ENCODE results near the gene PCAT6.
"Not testable (repeated sequence)": the region's sequence is repeated elsewhere in the genome, so short reads cannot be mapped to it uniquely, and the experiment has no call there.

The PCAT6 gene

DNA sequence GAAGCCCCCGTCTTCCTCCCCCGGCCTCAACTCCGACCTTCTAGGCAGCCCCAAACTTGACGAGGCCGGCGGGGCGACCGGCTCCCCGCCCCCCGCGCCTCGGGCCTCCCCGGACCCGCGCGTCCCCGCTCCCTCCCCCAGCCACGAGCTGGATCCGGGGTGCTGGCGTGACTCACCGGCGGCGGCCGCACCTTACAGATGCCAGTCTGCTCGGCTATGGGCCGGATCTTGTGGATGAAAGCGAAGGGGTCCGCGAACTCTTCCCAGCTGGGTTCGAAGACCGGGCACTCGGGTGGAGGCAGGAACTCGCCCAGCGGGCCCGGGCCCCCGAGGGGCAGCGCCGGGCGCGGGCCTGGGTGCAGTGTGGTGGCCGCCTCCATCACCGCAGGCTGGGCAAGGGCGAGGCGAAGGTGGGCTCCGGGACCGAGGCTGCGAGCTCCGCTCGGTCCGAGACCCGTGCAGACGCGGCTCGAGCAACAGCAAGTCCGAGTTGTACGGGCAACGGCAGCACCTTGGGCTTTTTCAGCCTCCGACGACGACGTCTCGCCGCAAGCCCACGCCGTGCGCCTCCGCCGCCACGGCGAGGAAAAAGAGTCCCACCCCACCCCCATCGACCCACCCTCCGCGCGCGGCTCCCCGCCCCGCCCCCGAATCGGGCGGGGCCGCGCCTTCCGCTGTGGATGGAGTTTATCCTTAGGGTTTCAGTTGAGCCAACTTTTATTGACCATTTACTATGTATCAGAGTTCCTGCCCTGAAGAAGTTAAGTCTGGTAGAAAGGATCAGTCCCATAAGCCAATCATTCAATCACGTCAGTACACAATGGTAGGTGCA lies 2.6 kb upstream of the PCAT6 start, which contains the start of gene KDM5B:
Gene KDM5B (minus strand): TSS at position 496 of the 832 bp plus-strand sequence. CDS start 116 bp downstream, at position 380.
- no peak for DNase-seq

DNA sequence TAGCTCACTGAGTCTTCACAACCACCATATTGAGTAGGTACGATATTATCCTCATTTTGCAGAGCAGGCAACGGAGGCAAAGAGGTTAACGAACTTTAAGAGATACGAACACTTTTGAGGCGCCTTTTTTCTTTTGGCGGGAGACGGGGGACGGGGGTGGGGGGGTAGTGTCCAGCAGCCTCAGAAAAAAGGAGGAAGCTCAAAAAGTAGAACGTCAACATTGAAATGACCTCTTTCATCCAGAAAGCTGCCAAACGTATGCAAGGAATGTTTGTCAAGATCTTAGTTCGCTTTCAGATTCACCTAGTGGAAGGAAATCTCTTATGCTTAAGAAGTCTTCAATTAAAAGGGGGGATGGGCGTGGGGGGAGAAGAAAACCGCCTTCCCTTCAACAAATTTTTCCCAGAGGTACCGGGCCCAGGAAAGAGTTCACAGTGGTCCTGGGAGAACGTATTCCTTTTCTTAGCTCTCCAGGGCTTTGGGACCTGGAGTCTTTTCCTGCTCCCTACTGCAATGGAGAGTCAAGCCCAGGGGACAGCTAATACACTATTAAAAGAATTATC lies 1.1 kb upstream of the PCAT6 start:
- DNase-seq = no peak

DNA sequence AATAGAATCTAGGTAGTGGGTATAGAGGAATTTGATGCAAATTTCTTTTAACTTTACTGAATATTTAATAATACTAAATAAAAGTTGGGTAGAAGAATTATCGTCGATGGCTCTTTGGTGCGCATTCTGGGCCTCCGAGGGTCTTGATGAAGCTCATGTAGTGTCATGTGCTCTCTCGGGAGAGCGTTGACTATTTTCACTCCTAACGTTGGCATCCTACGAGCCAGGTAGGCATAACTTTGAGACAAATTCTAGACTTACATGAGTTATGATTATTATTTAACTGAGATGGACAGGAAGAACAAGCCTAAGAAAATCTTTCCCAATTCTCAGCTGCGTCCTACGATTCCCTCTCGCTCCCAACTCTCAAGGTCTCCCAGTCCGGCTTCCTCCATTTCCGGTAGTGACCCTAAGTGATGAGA lies 550 bp upstream of the PCAT6 start:
- no peak for DNase-seq

DNA sequence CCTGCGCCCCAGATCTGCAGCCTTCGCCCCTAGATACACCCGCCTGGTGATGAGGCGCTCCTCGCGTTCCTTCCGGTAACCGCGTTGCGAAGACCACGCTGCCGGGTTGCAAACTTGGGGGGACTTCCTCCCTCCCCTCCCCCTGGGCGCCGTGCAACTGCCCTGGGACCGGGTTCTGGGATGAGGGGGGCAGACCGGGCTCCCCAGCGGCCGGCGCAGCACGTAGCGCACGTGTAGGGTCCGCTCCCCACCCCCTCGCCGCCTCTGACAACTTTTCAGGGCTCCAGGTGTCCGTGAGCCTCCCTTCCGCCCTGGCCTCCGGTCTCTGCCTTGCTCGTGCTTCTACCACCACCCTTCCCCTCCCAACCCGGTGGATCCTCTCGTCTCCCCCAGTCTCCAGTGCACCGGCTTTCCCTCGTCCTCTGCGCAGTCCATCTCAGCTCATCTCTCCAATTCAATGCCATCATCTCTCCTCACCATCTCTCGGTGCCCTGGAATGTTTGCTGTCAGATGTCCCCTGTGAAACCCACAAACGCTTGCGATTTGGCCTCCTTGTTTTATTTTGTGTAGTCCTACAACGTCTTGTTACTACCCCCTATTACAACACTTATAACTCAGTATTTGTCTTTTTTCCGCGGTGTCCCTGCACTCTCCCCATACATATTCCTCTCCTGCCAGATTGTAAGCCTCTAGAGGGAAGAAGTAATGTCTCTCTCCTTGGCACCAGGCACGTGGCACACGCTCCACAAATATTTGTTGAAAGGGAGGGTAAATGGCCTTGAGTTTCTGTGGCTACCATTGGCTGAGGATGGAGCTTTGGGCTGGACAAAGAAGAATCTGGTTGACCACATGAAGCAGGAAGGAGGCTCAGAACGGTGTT lies 782 bp downstream of the PCAT6 start:
- no peak for DNase-seq

DNA sequence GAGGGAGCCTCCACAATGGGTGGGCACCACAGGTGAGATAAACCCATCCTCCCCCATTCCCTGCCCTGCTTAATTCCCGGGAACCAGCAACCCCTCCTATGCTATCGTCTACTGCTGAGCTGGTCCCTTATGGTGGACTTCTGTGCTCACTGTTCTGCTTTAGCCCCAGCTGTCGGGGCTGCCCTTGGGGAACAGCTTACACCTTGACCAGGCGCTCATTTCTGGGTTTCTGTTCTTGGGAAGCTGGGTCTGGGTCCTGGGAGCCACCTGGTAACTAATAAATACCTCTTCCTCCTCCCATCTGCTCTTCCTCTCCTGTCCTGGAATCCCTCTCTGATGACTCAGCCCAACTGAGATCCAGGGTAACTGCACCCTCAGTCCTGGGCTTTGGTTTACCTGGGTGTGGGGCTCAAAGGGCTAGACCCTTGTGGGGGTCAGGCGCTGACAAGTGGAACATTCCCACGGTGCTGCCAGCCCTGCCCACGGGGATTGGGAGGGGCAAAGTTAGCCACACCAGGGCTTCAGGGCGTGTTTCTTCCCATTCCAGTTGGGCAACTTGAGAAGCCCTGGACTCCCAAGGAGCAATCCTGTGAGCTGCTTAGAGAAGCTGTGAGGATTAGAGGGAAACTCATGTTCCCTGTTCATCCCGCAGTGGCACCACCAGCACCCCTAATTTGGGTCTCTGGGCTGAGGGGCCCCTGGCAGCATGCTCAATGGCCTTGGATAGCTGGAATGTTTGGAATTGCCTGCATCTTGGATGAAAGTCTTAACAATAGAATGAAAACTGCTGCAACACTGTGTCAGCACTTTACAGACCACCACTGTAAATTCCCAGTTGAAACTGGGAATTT lies 1.6 kb downstream of the PCAT6 start:
- DNase-seq = no peak

DNA sequence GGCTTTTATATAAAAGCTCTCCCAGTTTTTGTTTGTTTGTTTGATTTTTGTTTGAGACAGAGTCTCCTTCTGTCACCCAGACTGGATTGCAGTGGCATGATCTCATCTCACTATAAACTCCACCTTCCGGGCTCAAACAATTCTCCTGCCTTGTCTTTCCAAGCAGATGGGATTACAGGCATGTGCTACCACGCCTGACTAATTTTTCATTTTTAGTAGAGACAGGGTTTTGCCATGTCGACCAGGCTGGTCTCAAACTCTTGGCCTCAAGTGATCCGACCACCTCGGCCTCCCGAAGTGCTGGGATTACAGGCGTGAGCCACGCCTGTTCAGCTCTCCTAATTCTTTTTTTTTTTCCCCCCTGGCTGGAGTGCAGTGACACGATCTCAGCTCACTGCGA lies 4.4 kb downstream of the PCAT6 start:
- DNase-seq = no peak

DNA sequence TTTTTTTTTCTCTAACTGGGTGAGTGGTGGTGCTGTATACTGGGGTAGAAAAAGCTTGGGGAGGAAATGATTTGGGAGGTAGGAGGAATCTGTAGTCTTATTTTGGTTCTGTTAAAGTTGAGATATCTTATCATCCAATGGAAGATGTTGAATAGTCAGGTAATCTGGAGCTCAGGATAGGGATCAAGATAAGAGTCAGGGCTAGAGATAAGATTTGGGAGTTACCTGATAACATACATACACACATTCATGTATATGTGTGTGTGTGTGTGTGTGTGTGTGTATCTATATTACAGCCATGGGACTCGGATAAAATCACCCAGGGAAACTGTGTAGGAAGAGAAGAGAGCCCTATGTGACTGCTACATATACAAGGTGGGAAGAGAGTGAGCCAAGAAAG lies 8.1 kb downstream of the PCAT6 start:
- DNase-seq = no peak

DNA sequence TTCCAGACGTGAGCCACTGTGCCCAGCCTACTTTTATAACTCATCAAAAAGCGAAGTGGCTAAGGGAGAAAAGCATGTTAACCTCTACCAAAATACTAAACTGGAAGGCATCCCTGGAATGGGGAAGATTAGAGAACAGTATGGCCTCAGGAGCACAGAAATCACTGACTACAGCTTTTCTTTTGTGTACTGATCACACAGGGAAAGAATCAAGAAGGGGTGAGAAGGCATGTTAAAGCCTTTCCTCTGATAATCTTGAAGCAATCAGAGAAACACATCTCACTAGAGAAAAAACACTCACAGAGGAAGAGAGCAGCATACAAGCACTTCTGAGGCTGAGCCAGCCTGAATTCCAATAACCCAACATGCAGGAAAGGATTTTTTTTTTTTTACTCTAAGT lies 10.7 kb downstream of the PCAT6 start:
- DNase-seq = no peak

DNA sequence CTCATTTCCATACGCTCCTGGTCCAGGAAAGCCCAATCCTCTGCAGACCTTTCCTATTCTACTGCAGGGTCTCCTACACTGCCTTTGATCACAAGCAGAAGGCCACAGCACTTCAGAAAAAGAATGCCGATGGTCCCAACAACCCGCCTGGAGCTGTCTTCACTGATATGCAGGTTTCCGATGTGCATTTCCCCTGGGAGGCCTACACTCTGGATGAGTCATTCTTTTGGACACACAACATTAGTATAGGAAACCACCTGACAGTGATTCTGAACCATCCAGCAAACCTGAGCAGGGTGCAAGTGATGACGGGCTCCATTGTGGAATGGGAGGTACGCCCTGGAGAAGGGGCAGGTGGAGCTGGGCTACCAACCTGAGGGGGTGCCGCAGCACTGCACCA lies 15.0 kb downstream of the PCAT6 start:
- DNase-seq = no peak

DNA sequence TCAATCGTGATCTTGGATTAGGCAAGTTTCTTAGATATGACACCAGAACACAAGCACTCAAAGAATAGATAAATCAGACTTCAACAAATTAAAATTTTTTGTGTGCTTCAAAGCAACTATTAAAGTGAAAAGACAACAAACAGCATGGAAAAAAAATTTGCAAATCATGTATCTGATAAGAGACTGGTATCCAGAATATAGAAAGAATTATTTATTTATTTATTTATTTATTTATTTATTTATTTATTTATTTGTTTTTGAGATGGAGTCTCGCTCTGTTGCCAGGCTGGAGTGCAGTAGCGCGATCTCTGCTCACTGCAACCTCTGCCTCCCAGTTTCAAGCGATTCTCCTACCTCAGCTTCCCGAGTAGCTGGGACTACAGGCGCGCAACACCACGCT lies 18.5 kb downstream of the PCAT6 start:
- DNase-seq = not testable (repeated sequence)

DNA sequence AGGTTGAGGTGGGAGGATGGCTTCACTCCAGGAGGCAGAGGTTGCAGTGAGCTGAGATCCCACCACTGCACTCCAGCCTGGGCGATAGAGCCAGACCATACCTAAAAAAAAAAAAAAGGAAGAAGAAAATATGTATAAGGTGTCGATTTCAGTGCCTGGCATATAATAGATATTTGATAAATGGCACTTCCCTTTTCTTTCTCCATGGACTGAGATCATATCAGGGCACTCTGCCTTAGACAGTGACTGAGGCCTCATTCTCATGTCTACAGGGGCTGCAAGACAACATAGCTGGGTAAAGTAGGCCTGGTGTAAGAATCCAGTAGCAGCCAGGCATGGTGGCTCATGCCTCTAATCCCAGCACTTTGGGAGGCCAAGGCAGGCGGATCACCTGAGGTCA lies 21.2 kb downstream of the PCAT6 start:
- no peak for DNase-seq

DNA sequence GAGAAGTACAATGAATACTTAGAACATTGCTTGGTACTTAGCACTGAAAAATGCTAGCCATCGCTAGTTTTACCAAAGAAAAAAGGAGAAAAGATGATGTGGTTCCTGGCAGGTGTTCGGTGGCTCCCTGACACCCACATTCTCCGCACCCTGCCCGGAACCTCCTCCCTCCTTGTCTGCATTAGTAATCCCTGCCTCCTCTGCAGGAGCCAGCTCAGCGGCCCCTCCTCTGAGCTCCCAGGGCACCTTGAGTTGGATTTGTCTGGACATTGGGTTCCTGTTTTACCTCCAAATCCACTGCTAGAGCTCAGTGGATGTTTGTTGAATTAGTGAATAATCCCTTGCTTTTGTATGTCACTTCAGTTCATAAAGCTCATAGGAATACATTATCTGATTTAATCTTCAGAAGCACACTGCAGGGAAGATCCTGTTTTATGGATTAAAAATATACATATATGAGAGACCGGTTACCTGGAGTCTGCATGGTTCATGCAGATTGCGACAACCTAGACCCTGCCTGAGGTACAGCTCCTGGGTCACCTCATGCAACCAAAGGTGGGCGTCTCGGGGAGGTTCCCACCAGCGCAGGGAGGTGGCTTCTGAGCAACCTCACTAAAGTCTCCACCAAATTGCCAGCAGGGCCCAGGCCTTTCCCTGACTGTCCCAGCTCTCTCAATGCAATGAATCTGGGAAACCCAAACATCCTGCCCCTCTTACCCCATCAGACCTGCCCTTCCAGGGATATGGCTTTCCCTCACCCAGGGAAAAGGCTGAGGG lies 24.2 kb downstream of the PCAT6 start:
- no peak for DNase-seq

DNA sequence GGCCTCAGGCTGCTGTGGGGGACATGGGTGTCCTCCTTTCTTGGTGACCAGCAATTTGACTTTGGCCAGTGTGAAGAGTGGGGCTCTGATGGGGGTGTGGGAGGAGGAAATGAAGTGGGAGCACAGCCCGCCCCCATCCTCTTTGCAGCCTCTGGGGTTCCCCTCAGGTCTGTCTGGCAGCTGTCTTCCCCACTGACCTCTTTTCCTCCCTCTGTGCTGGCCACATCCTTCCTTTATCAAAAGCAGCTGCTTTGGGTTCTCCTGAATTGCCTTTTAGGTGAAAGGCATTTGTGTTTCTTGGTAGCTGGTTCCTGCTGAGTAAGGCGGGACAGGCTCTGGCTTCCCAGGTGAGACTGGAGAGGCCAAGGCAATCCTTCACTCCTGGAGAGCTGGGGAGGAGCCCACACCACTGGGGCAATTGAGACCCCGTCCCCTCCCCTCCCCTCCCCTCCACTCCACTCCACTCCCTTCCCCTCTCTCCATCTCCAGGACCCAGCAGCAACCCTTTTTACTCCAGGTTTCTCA lies 24.9 kb downstream of the PCAT6 start:
- DNase-seq = no peak

DNA sequence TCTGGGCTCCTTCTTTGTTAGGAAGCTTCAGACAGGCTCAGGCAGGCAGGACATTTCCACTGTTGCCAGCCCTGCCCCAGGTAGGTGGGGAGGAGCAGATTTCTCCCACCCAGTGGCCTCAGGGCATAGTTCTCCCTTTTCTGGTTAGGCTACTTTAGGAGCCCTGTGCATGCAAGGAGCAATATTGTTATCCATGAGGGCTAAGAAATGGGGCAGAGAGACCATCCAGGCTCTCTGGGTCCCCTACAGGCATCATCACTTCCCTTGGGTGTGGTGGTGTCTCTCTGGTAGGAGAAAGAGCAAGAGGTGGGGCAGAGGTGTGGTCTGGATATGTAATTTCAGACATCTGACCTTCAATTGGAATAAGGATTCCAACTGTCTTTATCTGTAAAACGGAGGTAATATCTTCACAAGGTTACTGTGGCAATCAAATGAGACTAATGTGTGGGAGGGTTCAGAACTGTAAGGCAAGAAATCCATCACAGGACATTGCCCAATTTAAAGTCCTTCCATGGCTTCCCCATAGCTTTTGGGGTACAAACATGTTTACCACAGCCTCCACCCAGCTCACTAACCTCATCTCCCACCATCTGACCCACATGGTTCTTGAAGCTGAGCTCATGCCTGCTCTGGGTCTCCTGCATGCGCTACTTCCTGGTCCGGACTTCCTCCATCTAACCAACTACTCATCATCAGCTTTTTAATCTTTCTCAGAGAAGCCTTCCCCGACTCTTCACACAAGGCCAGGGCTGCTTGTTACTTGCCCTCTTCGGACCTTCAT lies 26.1 kb downstream of the PCAT6 start:
- no peak for DNase-seq

DNA sequence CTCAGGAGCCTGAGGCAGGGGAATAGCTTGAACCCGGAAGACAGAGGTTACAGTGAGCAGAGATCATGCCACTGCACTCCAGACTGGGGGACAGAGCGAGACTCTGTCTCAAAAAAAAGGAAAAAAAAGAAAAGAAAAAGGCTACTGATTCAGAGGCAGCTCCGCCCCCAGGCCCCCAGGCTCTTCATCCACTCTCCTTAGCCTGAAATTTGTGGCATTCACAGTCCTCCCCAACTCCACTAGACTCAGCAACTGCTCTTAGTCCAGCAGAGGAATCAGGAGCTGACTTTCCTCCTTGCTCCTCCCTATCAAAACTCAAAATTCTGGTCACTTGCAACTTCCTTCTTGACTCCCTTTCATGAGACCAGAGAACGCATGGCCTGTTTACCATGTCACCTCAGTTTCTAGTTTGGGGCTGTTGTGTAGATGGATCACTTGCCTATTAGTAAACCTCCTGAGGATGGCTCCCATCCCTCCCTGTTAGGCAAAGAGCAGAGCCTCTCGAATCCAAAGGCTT lies 27.1 kb downstream of the PCAT6 start:
- no peak for DNase-seq

DNA sequence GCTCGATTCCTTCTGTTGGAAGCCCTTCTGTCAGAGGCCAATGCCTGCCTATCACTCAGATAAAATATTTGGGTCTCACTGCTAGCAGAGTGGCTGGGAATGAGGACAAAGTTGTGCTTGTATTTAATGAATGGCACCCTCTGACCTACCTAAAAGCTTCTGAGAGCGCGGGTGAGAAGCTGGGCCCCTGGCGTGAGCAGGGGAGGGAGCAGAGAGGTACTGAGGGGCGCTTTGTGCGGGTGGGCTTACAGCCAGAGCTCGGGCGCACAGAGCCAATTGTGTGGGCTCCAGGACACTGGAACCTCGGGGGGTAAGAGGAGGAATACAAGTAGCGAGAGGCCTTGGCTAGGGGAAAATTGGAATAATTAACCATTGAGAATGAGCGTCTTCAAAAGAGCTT lies 32.3 kb downstream of the PCAT6 start:
- DNase-seq = no peak

DNA sequence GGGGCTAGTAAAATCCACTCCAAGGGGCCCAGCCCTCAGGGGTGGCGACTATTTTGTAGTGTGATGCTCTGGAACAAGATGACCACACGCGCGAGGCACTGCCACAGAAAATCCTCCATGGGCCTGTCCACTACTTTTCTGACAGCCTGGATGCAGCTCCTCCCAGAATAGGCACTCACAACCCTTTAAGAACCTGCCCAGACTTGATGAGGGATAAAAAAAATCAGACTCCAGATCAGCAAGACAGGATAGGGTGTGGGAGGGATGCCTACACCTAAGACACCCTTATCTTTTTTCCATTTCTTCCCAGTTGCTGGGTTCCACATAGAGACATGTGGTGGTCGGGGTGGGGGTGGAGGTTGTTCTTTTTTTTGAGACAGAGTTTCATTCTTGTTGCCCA lies 33.5 kb downstream of the PCAT6 start:
- no peak for DNase-seq

DNA sequence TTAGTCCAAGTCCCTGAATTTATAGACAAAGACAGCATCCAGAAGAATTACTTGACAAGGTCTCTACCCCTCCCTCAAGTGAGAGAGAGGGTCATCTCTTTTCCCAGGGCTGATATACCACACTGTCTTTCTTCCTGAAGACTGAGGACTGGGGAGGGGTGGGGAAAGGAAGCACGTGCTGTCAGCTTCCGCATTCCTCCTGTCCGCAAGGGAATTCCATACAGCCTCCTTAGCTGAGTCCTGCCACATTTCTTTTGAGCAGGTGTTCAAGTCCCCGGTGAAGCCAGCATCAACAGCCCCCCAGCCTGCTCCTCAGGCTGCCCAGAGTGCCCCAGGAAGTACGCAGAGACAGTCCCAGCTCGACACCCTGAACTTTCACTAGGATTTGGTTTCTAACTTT lies 34.2 kb downstream of the PCAT6 start:
- DNase-seq = no peak

DNA sequence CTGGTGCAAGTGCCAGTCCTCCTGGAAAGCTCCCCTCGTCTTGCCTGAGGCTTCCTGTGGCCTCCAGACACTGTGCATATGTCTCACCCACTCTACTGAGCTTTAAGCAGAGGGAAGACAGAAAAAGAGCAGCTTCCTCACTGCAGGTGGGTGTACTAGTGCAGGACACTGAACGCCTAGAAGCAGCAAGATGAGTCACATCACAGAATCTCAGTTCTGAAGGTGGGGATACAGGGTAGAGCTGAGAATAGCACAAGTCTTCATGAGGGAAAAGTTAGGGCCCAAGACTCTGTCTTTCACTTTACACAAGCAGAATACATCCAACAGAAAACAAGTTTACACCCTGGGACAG lies 37.4 kb downstream of the PCAT6 start:
- DNase-seq = no peak

DNA sequence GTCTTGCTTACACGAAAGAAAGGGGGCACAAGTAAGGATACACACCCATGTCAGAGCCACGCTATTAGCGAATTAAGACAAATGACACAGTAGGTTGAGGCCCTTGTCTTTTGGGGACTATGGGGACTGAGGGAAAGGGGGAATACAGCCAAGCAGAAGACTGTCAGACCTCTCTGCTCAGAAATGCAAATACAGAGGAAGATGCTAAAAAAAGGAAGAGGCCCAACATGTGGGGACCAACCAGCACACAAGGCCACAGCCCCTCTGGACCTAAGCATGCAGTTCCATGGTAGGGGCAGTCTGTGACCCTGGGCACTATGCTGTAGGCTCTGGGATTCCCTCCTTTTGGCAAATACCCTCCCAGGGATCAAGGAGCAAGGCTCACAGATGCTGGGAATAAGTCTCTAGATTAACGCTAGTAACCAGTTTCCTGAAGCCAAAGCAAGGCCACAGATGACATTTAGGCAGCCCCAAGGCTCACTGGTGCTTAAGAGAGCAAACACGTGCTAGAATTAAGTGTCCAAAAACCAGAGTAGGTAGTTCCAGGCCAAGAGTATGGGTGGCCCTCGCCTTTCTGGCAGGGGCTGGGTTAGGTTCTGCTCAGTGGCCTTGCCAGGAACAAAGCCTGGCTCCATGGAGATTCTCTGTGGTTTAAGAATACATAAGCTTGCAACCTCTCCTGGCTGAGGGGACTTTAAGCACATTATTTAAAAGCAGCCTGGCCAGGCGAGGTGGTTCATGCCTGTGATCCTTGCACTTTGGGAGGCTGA lies 40.0 kb downstream of the PCAT6 start:
- no peak for DNase-seq
